ENCODE data around the gene LRCH4. TPM values are rescaled to one million over a fixed set of nuclear protein-coding genes. Genes with fewer than 3 reads are reported as not detected.

The LRCH4 gene
- total and polyA plus RNA-seq, 2 of the 13 experiments (the other 11 are each of a cell fraction or from before 2014, with no cell fraction given): 7.0 to 9.3 TPM

- TF ChIP-seq NR2F1 (CRISPR knock-in tag; IDR thresholded peaks at IDR 0.05) (no peak; a peak in 1 of 4 replicates), CREBL2 (CRISPR knock-in tag; IDR thresholded peaks at IDR 0.05; ENCODE audit: borderline replicate concordance) (0 out of 2 replicates have a peak, but pooled peaks have one; percentile 23), KAT7 (CRISPR knock-in tag; IDR thresholded peaks at IDR 0.05; ENCODE audit: borderline replicate concordance) (no peak), TFAP4 (IDR thresholded peaks at IDR 0.05; ENCODE audit: borderline replicate concordance, low read depth) (peak; percentile 99), STAT5B (CRISPR knock-in tag; IDR thresholded peaks at IDR 0.05) (peak; percentile 17; the same call in 1 of the 2 replicates), ZNF674 (CRISPR knock-in tag; IDR thresholded peaks at IDR 0.05; ENCODE audit: low read depth) (no peak), SRSF1 (optimal IDR thresholded peaks at IDR 0.05; ENCODE audit: low read depth, low read length) (peak; percentile 96), MAFK (conservative IDR thresholded peaks at IDR 0.05 in 1 of 2, IDR thresholded peaks at IDR 0.05 in 1 of 2; ENCODE audit: low read length in 2 of 2) (no peak), NFATC3 (CRISPR knock-in tag; IDR thresholded peaks at IDR 0.05) (no peak), NFYB (CRISPR knock-in tag; IDR thresholded peaks at IDR 0.05) (no peak), ZNF556 (CRISPR knock-in tag; IDR thresholded peaks at IDR 0.05; ENCODE audit: borderline replicate concordance) (no peak; the same call in 1 of the 2 replicates), BATF2 (CRISPR knock-in tag; IDR thresholded peaks at IDR 0.05) (no peak), HOXA7 (CRISPR knock-in tag; IDR thresholded peaks at IDR 0.05) (no peak), ZNF597 (CRISPR knock-in tag; IDR thresholded peaks at IDR 0.05) (peak; percentile 70; the same call in 1 of the 2 replicates), SOX13 (IDR thresholded peaks at IDR 0.05) (peak; percentile 45), SOX13 (CRISPR knock-in tag; conservative IDR thresholded peaks at IDR 0.05 in 1 of 2, IDR thresholded peaks at IDR 0.05 in 1 of 2) (peak in 1 of 2 experiments; percentile 35; a peak in 2 of 4 replicates), GABPB1 (CRISPR knock-in tag; IDR thresholded peaks at IDR 0.05) (no peak; the same call in 1 of the 2 replicates), TOE1 (CRISPR knock-in tag; IDR thresholded peaks at IDR 0.05) (0 out of 2 replicates have a peak, but pooled peaks have one; percentile 23), ZFAT (CRISPR knock-in tag; conservative IDR thresholded peaks at IDR 0.05) (no peak), SRY (CRISPR knock-in tag; IDR thresholded peaks at IDR 0.05) (no peak), ZNF20 (CRISPR knock-in tag; IDR thresholded peaks at IDR 0.05) (no peak), ZEB1 (IDR thresholded peaks at IDR 0.05; ENCODE audit: insufficient replicate concordance, low read depth) (no peak), ZMYM3 (CRISPR knock-in tag; IDR thresholded peaks at IDR 0.05) (0 out of 2 replicates have a peak, but pooled peaks have one; percentile 8), KLF16 (CRISPR knock-in tag; IDR thresholded peaks at IDR 0.05) (peak; percentile 37 to 52; a peak in 2 of 4 replicates)
Observed at GRCh38 chr7:100568896-100569844, 16.8 kb downstream of the LRCH4 start (continued).

Measured in HepG2 (cell line).